HG02678 (cell line): Measurements from ENCODE around the gene SCNN1G.

Experiments used
- ATAC-seq: cut with Tn5 transposase; IDR thresholded peaks from one replicate; pipeline ENCODE4 v1.9.1; 2021; ENCODE audit warnings: mild to moderate bottlenecking, moderate library complexity; ENCODE audit not compliant: unreplicated experiment

The SCNN1G gene

DNA sequence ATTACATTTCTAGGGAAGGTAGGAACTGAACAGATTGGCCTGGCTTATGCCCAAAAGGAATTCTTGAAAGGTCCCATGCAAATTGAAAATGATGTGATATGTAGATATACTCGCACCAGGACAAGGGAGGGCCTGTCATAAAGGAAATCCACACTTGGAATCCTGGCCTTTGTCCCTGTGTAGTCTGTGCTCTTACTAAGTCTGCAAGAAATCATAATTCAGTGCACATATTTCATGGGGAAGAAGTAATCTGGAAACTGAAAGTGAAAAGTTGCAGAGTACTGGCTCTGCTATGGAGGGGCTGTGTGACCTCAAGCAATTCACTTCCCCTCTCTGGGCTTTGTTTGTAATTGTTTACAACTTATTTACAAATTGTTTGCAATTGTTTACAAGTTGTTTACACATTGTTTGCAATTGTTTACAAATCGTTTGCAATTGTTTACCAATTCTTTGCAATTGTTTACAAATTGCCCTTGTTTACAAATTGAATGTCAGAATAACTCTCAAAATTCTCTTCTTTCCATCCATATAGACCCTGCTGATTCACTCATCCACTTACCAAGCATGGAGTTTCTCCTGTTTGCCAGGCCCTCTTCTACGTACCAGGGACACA lies 12.9 kb downstream of the SCNN1G start:
- ATAC-seq, result no peak

GRCh38 chr16:23196539-23196938 lies 14.0 kb downstream of the SCNN1G start:
- no peak for ATAC-seq

DNA sequence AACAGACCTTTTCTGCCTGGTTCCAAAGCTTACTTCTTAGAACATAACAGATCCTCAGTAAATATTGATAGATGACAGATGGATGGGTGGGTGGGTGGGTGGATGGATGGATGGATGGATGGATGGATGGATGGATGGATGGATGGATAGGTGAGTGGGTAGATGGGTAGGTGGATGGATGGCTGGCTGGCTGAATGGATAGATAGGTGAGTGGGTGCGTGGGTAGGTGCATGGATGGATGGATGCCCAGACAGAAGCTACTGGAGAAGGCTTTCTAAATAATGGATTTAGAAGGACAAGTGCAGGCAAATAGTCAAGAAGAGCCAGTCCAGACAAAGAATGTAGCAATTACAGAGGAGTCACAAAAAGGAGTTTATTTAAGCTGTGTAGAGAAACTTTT lies 19.6 kb downstream of the SCNN1G start:
- no peak for ATAC-seq

GRCh38 chr16:23206986-23207385 lies 24.4 kb downstream of the SCNN1G start:
- no peak for ATAC-seq

- no peak for ATAC-seq
These were observed 24.9 kb downstream of the SCNN1G start for GRCh38 chr16:23207485-23207884.

DNA sequence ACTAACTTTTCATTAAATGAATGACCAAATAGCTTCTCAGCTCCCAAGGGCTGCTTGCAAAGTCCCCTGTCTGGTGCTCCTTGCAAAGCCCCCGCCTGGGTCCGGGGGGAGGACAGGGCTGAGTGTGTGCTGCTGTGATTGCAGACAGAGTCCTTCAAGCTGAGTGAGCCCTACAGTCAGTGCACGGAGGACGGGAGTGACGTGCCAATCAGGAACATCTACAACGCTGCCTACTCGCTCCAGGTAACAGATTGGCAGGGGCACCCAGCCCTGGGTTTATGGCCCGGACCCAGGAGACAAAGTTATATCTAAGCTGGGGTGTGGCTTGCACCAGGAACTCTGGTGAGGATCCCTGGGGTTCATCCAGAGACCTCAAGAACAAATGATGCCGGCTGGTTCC lies 27.1 kb downstream of the SCNN1G start:
- ATAC-seq, result no peak

DNA sequence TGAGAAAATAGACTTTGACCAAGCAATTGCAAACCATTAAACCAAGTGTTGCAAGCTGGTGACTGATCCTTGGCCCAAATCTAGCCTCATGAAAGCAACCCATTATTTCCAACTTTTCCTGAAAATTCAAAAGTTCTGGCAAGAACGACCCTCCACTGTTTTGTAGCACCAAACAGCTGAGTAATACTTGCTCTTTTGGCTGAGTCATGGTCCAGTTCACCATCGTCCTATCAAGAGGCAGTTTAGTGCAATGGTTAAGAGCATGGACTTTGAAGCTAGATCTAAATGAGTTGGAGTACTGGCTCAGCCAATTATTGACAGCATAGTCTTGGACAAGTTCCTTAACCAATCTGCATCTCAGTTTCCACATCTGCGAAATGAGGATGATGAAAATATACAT lies 31.3 kb downstream of the SCNN1G start:
- ATAC-seq, result no peak

GRCh38 chr16:23214796-23215195 lies 32.3 kb downstream of the SCNN1G start:
- no peak for ATAC-seq

DNA sequence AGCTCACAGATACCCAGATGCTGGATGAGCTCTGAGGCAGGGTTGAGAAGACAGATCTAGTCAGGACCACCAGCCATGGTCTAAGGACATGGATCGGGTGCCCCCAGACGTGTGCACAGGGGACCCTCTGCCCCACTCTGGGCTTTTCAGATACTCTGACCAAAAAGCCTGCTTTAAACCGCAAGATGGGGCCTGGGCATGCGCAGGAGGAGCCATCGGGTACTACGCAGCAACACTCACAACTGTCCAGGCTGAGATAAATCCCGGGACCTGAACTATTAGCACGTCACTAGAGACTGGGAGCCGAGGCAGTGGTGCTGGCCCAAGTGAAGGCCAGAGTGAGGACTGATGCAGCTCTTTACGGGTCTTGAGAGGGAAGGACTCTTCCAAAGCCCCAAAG lies 32.9 kb downstream of the SCNN1G start:
- ATAC-seq, result no peak

- no peak for ATAC-seq
These were observed 34.2 kb downstream of the SCNN1G start for GRCh38 chr16:23216658-23217246.

DNA sequence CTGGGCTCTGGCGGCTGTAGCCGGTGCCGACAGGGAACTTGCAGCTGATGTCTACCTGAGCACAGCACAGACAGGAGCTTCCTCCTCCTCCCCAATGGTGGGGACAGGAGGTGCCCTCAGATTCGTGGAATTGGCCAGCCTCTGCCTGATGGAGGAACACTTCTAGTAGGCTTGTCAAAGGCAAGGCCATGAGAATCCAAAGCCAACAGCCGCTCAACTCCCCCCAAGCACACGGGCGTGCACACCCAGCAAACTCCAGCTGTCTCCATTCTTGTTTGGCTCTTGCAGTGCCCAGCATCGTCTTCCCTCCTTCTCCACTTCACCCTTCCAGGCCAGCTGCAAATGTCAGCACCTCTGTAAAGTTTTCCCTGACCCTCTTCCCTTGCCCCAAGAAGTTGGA lies 35.1 kb downstream of the SCNN1G start:
- no peak for ATAC-seq

DNA sequence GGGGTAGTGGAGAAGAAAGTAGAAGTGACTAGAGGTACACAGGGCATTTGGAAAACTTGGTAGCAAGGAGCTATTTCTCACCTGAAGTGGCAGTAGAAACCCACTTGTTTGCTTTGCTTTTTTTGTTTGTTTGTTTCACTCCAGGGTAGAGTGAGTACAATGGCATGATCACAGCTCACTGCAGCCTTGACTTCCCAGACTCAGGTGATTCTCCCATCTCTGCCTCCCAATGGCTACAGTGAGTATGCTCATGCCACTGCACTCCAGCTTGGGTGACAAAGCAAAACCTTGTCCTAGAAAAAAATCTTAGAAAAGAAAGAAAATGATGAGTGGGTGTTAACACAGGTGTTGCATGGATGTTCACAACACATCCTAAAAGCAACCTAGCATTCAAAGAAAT lies 40.4 kb downstream of the SCNN1G start:
- no peak for ATAC-seq

DNA sequence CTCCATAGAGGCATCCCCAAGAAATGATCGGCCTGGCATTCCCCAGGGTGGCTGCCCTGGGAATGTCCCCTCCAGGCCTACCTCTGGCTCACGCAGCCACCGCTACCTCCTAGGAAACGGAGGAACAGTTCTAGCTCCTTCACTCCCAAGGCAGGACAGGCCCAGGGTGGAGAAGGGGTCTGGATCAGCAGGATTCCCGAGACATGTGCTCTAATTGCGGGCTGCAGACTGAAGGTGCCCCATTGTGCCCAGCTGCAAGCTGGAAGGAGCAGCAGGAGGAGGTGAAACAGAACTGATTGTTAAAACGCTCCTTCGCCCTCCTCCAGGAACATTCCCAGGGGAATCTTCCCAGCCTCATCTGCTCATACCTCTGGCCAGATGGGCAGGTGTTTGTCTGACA lies 40.8 kb downstream of the SCNN1G start:
- ATAC-seq, result no peak

DNA sequence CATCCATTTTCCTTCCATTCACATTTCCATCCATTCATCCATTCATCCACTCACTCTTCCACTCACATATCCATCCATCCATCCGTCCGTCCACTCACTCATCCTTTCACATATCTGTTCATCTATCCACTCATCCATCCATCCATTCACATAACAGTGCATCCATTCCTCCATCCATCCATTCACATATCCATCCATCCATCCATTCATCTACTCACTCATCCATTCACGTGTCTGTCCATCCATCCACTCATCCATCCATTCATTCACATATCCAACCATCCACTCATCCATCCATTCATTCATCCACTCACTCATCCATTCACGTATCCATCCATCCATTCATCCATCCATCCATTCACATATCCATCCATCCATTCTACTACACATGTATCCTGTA lies 42.6 kb downstream of the SCNN1G start:
- no peak for ATAC-seq

GRCh38 chr16:23225634-23226033 lies 43.1 kb downstream of the SCNN1G start:
- ATAC-seq, result no peak

DNA sequence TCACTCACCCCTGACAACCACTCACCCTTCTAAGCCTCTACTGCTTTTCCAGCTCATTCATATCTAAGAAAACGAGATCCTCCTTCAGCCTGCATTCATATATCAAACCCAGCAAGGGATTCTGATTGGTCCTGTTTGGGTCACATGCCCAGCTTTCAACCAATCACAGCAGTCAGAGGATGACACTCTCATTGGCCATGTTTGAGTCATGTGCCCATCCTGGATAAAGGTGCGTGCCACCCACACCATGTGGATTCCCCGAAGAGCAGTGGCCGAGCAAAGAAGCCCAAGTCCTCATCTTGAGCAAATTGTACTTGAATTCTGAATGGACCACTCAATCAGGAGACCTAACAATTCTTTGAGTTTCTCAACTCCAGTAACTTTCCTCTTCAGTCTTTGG lies 45.0 kb downstream of the SCNN1G start:
- no peak for ATAC-seq

DNA sequence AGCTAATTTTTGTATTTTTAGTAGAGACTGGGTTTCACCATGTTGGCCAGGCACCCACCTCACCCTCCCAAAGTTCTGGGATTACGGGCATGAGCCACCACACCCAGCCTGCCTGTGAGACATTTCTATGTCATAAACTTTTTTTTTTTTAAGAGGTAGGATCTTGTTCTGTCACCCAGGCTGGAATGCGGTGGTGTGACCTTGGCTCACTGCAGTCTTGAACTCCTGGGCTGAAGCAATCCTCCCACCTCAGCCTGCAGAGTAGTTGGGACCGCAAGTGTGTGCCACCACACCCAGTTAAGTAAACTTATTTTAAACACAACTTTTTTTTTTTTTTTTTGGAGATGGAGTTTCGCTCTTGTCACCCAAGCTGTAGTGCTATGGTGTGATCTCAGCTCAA lies 47.2 kb downstream of the SCNN1G start:
- ATAC-seq, result no peak

GRCh38 chr16:23232806-23233205 lies 50.3 kb downstream of the SCNN1G start:
- no peak for ATAC-seq

DNA sequence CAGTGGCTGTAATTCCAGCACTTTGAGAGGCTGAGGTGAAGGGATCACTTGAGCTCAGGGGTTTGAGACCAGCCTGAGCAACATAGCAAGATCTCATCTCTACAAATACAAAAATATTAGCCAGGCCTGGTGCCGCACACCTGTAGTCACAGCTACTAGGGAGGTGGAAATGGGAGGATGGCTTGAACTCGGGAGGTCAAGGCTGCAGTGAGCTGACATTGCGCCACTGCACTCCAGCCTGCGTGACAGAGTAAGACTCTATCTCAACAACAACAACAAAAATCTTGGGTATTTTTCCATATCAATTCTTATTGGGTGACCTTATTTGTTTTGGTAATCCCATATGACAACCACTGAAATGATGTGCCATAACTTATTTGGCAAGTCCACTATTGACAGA lies 52.6 kb downstream of the SCNN1G start:
- no peak for ATAC-seq

- no peak for ATAC-seq
These were observed 54.4 kb downstream of the SCNN1G start for GRCh38 chr16:23236983-23237382.

DNA sequence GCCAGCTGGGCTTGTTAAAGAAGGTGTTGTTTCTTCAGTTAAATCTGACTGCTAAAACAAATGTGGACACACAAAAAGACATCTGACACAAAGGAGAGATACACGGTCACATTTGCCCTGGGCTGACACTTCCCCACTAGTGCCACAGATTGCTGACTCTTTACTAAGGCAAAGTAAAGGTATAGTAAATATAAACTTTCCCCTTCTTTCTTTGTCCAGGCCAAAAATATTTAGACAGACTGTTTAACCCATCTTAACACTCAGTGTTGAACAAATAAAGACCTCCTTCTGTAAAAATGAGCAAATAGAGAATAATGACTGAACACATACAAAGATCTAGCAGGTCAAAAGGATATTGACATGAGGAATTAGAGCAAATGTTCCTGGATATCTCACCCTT lies 58.4 kb downstream of the SCNN1G start:
- no peak for ATAC-seq

DNA sequence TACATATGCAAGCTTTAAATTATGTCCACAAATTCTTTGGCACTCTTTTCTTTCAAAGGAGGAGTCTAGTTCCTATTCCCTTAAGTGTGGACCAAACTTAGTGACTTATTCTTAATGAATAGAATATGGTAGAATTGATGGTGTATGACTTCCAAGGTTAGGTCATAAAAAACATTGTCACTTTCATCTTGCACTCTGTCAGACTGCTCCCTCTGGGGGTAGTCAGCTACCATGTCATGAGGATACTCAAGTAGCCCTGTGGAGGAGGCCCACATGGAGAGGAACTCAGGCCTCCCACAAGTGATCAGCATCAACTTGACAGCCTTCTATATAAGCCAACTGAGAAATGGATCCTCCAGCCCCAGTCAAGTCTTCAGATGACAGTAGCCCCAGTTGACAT lies 61.6 kb downstream of the SCNN1G start:
- ATAC-seq, result no peak

DNA sequence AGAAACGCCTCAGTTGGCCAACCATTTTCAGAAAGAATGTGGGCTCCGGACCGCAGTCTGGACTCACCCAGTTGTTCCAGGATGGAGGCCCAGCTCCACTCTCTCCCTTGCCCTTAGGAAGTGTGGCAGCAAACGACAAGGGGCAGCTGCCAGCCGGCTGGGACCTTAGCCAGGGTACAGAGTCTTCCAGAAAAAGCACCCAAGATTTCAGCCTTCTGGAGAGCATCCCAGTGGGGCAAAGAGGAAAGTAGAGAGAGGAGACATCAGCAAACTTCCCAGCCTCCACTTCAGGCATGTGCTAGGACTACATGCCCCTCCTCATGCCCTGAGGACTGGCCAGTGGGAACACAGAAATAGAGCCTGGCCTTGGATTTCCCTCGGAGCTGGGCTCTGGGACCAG lies 62.7 kb downstream of the SCNN1G start:
- ATAC-seq, result no peak
